ENCODE results near the gene AGTR1. TPM values are rescaled to one million over a fixed set of nuclear protein-coding genes. Genes with fewer than 3 reads are reported as not detected.

Gene AGTR1
- total RNA-seq, 1 donor from 2014 or later = 2.1 TPM

GRCh38 chr3:148710665-148711064, 13.0 kb downstream of the AGTR1 start:
- Mint-ChIP-seq H3K27me3 (ENCODE audit: low read depth) (no peaks in the 10 kb centered on the region), H3K4me3 (no peak overlapping the region), H3K4me1 (no peaks in the 10 kb centered on the region), H3K27ac (ENCODE audit: unreplicated experiment) (no peak overlapping the region), H3K9me3 (no peaks in the 10 kb centered on the region), H3K36me3 (ENCODE audit: low read depth) (peaks cover 3% of the 10 kb centered on the region)
- DNase-seq (ENCODE audit: low read depth, low spot score) = no peak
- no peak for TF ChIP-seq CTCF (conservative IDR thresholded peaks at IDR 0.05)

GRCh38 chr3:148711981-148712666, 14.4 kb downstream of the AGTR1 start:
- no peaks in the 10 kb centered on the region for H3K27me3 Mint-ChIP-seq (ENCODE audit: low read depth)
- no peaks in the 10 kb centered on the region for H3K9me3 Mint-ChIP-seq
- no peak overlapping the region for H3K27ac Mint-ChIP-seq (ENCODE audit: unreplicated experiment)
- H3K4me1 Mint-ChIP-seq = no peaks in the 10 kb centered on the region
- no peak for TF ChIP-seq CTCF (conservative IDR thresholded peaks at IDR 0.05)
- DNase-seq (ENCODE audit: low read depth, low spot score) = no peak
- peaks cover 3% of the 10 kb centered on the region for H3K36me3 Mint-ChIP-seq (ENCODE audit: low read depth)
- H3K4me3 Mint-ChIP-seq = no peak overlapping the region

DNA sequence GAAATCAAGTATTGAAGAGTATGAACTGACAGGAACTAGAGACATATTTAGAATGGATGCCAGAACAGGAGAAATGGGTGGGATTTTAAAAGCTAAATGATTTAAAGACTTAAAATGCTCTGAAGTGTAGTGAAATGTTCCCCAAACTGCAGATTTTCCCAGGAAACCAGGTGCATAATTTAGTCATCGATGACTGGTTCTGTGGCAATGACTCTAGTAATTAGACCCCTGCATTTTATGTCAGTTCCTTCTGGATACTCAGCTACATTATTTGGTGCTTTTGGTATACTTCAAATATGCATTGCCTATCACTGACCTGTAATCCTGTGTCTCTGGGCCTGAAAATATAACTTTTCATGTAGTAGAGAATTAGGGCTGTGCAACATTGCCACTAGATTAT, 16.8 kb downstream of the AGTR1 start:
- no peak overlapping the region for H3K4me3 Mint-ChIP-seq
- no peaks in the 10 kb centered on the region for H3K9me3 Mint-ChIP-seq
- no peak for TF ChIP-seq CTCF (conservative IDR thresholded peaks at IDR 0.05)
- H3K4me1 Mint-ChIP-seq = peaks cover 5% of the 10 kb centered on the region
- H3K36me3 Mint-ChIP-seq (ENCODE audit: low read depth) = peaks cover 3% of the 10 kb centered on the region
- H3K27ac Mint-ChIP-seq (ENCODE audit: unreplicated experiment) = no peak overlapping the region
- no peak for DNase-seq (ENCODE audit: low read depth, low spot score)
- no peaks in the 10 kb centered on the region for H3K27me3 Mint-ChIP-seq (ENCODE audit: low read depth)

DNA sequence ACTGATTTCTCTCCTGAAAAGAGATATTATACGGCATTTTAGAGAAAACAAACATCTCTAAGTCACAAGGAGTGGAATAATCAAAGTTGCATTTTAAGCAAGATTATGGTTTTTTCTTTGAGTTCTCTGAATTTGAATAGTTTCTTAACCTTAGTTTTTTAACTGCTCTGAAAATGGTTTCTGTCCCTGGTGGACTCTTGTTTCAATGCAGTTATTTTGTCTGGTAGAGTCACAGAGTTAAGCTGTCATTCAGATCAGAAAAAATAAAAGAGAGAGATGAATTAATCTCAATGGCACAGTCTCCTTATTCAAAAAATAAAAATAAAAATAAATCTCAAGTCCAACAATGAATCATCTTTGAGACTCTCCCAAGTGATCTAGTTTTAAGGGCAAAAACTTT, 19.0 kb downstream of the AGTR1 start:
- no peak for DNase-seq (ENCODE audit: low read depth, low spot score)
- TF ChIP-seq CTCF (conservative IDR thresholded peaks at IDR 0.05) = peak; percentile 42
- H3K9me3 Mint-ChIP-seq = no peaks in the 10 kb centered on the region
- no peak overlapping the region for H3K4me3 Mint-ChIP-seq
- no peaks in the 10 kb centered on the region for H3K36me3 Mint-ChIP-seq (ENCODE audit: low read depth)
- no peak overlapping the region for H3K27ac Mint-ChIP-seq (ENCODE audit: unreplicated experiment)
- no peaks in the 10 kb centered on the region for H3K27me3 Mint-ChIP-seq (ENCODE audit: low read depth)
- peaks cover 5% of the 10 kb centered on the region for H3K4me1 Mint-ChIP-seq

DNA sequence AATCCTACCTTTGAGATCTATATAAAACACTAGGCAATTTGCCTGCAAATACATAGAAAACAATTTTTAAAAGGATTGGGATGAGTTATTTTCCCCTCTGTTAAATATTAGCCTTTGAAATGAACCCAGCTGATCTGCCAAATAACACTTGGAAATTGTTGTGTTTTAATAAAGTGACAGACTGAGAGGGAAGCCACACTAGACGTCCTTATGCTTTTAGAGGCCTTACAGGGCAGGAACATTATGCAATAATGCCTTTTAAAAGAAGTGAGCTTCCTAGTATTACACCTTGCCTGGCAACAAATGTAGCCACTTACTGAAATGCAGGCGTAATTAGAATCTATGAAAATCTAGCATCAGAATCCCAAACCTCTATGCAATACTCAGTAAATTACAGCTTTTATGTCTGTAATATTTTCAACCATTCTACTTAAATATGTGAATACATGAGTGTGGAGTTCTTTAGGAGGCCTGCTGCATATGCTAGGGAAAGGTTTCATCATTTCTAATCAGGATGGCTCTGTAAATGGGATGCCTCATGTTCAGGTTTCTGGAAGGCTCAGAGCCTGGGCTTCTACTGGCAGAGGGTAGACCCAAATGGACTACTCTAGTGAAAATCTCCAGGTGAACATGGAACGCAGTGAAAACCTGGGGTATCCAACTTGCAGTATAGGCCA, 20.3 kb downstream of the AGTR1 start:
- Mint-ChIP-seq H3K4me3 (no peak overlapping the region), H3K27ac (ENCODE audit: unreplicated experiment) (no peak overlapping the region), H3K36me3 (ENCODE audit: low read depth) (no peaks in the 10 kb centered on the region), H3K27me3 (ENCODE audit: low read depth) (no peaks in the 10 kb centered on the region), H3K4me1 (peaks cover 5% of the 10 kb centered on the region), H3K9me3 (no peaks in the 10 kb centered on the region)
- no peak for DNase-seq (ENCODE audit: low read depth, low spot score)
- no peak for TF ChIP-seq CTCF (conservative IDR thresholded peaks at IDR 0.05)
